ENCODE results near the gene TMEM178B.

Gene TMEM178B

GRCh38 chr7:141522657-141523342 is 448.9 kb downstream of the TMEM178B start:
- no peak for TF ChIP-seq CTCF (IDR thresholded peaks at IDR 0.05; ENCODE audit: insufficient read depth, low read depth, low read length, missing control alignments)
- no peak overlapping the region for H3K4me3 ChIP-seq (ENCODE audit: low read depth, low read length)
- DNase-seq (ENCODE audit: low read depth) = peak; percentile 47

DNA sequence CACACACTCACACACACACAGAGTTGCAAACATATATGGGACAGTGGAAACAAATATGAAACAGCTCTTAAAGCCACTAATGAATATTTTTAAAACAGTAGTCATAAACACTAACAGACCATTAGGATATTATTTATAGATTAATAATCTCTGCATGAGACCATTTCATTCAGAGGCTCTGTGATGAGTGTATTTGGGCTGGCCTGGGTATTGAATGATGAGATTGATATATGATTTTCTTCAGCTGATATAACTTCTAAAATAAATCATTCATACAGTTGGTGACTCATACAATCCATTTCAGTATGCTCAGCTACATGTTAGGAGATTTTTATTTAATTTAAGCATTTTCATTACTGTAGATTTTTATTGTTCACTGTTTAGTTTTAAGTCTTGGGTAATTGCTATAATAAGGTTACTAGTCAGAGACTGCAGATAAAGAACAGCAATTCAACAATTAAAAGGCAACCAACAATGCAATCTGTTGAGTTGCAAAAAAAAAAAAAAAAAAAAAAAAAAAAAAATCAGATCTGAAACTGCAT is 452.2 kb downstream of the TMEM178B start:
- no peak overlapping the region for H3K4me3 ChIP-seq (ENCODE audit: low read depth, low read length)
- DNase-seq (ENCODE audit: low read depth) = no peak
- TF ChIP-seq CTCF (IDR thresholded peaks at IDR 0.05; ENCODE audit: insufficient read depth, low read depth, low read length, missing control alignments) = no peak

DNA sequence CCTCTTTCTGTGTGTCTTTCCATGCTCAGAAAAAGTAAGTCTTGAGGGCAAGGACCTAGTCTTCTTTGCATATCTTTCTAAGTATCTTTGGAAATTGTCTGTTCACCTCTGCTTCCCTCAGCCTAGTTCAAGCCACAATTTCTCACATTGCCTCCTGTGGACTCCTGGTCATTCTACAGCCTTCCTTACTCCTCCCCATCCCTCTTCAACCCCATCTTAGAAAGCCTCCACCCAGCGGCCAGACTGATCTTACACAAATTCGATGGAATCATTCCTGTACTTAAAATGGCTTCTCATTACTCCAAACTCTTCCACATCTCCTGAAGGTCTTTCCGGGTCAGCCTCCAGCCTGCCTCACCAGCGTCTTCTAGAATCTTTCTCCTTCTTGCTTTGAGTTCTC is 453.2 kb downstream of the TMEM178B start:
- no peak overlapping the region for H3K4me3 ChIP-seq (ENCODE audit: low read depth, low read length)
- no peak for DNase-seq (ENCODE audit: low read depth)
- TF ChIP-seq CTCF (IDR thresholded peaks at IDR 0.05; ENCODE audit: insufficient read depth, low read depth, low read length, missing control alignments) = no peak

DNA sequence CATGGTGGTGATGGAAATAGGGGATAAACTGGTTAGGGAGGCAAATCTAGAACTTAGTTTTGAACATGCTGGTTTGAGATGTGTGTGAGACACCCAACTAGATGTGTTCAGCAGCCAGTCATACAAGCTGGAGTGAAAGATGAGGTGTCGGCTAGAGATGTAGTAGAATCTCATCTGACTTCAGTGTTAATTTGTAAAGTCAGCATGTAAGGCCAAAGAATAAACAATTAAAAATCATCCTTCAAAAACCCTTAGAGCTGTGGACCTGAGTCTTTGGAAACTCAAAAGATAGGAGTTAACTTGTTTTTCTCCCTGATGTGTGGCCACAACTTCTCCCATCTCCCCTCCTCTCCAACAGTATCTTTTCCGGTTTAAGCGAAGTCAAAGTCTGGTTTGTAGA is 454.5 kb downstream of the TMEM178B start:
- H3K4me3 ChIP-seq (ENCODE audit: low read depth, low read length) = no peak overlapping the region
- no peak for TF ChIP-seq CTCF (IDR thresholded peaks at IDR 0.05; ENCODE audit: insufficient read depth, low read depth, low read length, missing control alignments)
- no peak for DNase-seq (ENCODE audit: low read depth)

All from GM12865 (cell line).